ENCODE results near the gene MEX3D.

DNA sequence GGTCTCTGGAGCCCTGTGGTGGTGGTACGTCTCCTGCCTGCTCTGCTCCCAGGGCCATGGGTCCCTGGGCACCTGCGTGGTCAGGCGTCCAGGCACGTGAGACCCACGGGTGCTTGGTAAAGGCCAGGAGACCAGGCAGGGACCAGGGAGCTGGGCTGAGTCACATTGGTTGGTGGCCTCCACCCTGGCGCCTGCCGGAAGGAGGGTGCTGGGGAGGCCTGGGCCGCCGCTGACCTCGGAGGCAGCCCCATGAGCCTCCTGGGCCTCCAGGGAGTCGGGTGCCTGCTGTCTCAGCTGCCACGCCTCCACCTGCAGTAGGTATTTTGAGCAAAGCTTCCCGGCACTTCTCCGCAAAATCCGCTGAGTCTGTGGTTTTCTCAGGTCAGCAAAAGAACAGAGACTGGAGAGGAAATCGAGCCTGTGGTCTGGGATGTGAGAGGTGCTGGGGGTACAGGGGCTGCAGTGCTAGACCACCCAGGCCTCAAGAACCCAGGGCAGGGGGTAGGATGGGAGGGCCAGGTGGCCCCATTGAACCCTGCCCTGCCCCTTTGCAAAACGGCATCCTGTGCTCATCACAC, 47.8 kb downstream of the MEX3D start:
- no peak for TF ChIP-seq POLR2A (IDR thresholded peaks at IDR 0.05; ENCODE audit: low read length)
- TF ChIP-seq GATA1 (IDR thresholded peaks at IDR 0.05; ENCODE audit: low read depth, low read length): no peak

Data from erythroblast (primary cell).